NT2/D1 (cell line): ENCODE measurements around the gene CORO7.

Experiments
- SUZ12 ChIP-seq: IDR thresholded peaks from 2 replicates; pipeline ENCODE4 v1.6.1; 2011; ENCODE audit not compliant: insufficient read length, insufficient read depth; ENCODE audit errors: extremely low read depth
- ZNF274 ChIP-seq: IDR thresholded peaks from 2 replicates; pipeline ENCODE4 v1.6.1; 2011; ENCODE audit warnings: mild to moderate bottlenecking, low read depth, low read length

GRCh38 chr16:4381072-4381934, 35.1 kb downstream of the CORO7 start:
- TF ChIP-seq SUZ12 (no peak), ZNF274 (no peak)
